ENCODE data around the gene EPC2. TPM values are rescaled to one million over a fixed set of nuclear protein-coding genes. Genes with fewer than 3 reads are reported as not detected.

EPC2 gene
- total RNA-seq, 1 experiment from 2014 or later: 30.2 TPM

- in situ Hi-C loops (cut with HindIII; ENCODE audit: low pct_unique_long_range_greater_than_20kb, low sequenced_read_pairs): no loop called here
These were observed 120.3 kb downstream of the EPC2 start for GRCh38 chr2:148764815-148765214.

GRCh38 chr2:148770047-148770446, 125.5 kb downstream of the EPC2 start:
- Histone ChIP-seq H3K36me3 (ENCODE audit: control insufficient read depth, insufficient read depth, low read length) (peaks cover 7% of the 10 kb centered on the region), H3K9me3 (ENCODE audit: control insufficient read depth, insufficient read depth, low read depth, low read length) (no peaks in the 10 kb centered on the region), H3K4me3 (ENCODE audit: low read depth in 2 of 2, low read length in 2 of 2) (no peak overlapping the region), H3K27ac (ENCODE audit: low read length) (no peak overlapping the region), H3K27me3 (ENCODE audit: control insufficient read depth, insufficient read depth, low read length) (no peaks in the 10 kb centered on the region), H3K4me1 (ENCODE audit: control insufficient read depth, insufficient read depth, low read length) (no peaks in the 10 kb centered on the region)
- BruUV-seq (replicated peaks): no TSS peak
- in situ Hi-C loops (cut with HindIII; ENCODE audit: low pct_unique_long_range_greater_than_20kb, low sequenced_read_pairs) (no loop called here), intact Hi-C loops (cut with micrococcal nuclease; ENCODE audit: unreplicated experiment) (no loop called here)
- CTCF ChIA-PET: no interaction called here
- POLR2A ChIA-PET: no interaction called here
- TF ChIP-seq SIN3A (IDR thresholded peaks at IDR 0.05; ENCODE audit: borderline replicate concordance, insufficient read depth, low read depth, low read length) (no peak), TCF7L2 (IDR thresholded peaks at IDR 0.05; ENCODE audit: low read depth, low read length) (no peak), POLR2AphosphoS5 (IDR thresholded peaks at IDR 0.05; ENCODE audit: low read depth, low read length) (no peak)
- TF ChIP-seq, protein P1, sequence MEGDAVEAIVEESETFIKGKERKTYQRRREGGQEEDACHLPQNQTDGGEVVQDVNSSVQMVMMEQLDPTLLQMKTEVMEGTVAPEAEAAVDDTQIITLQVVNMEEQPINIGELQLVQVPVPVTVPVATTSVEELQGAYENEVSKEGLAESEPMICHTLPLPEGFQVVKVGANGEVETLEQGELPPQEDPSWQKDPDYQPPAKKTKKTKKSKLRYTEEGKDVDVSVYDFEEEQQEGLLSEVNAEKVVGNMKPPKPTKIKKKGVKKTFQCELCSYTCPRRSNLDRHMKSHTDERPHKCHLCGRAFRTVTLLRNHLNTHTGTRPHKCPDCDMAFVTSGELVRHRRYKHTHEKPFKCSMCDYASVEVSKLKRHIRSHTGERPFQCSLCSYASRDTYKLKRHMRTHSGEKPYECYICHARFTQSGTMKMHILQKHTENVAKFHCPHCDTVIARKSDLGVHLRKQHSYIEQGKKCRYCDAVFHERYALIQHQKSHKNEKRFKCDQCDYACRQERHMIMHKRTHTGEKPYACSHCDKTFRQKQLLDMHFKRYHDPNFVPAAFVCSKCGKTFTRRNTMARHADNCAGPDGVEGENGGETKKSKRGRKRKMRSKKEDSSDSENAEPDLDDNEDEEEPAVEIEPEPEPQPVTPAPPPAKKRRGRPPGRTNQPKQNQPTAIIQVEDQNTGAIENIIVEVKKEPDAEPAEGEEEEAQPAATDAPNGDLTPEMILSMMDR (IDR thresholded peaks at IDR 0.05): no peak
- TF ChIP-seq, protein P2, sequence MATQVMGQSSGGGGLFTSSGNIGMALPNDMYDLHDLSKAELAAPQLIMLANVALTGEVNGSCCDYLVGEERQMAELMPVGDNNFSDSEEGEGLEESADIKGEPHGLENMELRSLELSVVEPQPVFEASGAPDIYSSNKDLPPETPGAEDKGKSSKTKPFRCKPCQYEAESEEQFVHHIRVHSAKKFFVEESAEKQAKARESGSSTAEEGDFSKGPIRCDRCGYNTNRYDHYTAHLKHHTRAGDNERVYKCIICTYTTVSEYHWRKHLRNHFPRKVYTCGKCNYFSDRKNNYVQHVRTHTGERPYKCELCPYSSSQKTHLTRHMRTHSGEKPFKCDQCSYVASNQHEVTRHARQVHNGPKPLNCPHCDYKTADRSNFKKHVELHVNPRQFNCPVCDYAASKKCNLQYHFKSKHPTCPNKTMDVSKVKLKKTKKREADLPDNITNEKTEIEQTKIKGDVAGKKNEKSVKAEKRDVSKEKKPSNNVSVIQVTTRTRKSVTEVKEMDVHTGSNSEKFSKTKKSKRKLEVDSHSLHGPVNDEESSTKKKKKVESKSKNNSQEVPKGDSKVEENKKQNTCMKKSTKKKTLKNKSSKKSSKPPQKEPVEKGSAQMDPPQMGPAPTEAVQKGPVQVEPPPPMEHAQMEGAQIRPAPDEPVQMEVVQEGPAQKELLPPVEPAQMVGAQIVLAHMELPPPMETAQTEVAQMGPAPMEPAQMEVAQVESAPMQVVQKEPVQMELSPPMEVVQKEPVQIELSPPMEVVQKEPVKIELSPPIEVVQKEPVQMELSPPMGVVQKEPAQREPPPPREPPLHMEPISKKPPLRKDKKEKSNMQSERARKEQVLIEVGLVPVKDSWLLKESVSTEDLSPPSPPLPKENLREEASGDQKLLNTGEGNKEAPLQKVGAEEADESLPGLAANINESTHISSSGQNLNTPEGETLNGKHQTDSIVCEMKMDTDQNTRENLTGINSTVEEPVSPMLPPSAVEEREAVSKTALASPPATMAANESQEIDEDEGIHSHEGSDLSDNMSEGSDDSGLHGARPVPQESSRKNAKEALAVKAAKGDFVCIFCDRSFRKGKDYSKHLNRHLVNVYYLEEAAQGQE (IDR thresholded peaks at IDR 0.05; ENCODE audit: insufficient read depth in 1 of 2, low read depth in 2 of 2, low read length in 1 of 2): no peak
- DNase-seq (ENCODE audit: low read depth, low spot score) (no peak), ATAC-seq (no peak)

More at GRCh38 chr2:148764815-148765214, 120.3 kb downstream of the EPC2 start:
- Histone ChIP-seq H3K9me3 (ENCODE audit: control insufficient read depth, insufficient read depth, low read depth, low read length) (no peaks in the 10 kb centered on the region), H3K4me3 (ENCODE audit: low read depth in 2 of 2, low read length in 2 of 2) (no peak overlapping the region), H3K27me3 (ENCODE audit: control insufficient read depth, insufficient read depth, low read length) (no peaks in the 10 kb centered on the region), H3K36me3 (ENCODE audit: control insufficient read depth, insufficient read depth, low read length) (peaks cover 4% of the 10 kb centered on the region), H3K27ac (ENCODE audit: low read length) (no peak overlapping the region), H3K4me1 (ENCODE audit: control insufficient read depth, insufficient read depth, low read length) (no peaks in the 10 kb centered on the region)
- CTCF ChIA-PET: no interaction called here
- no TSS peak for BruUV-seq (replicated peaks)
- DNase-seq (ENCODE audit: low read depth, low spot score) (no peak), ATAC-seq (no peak)
- TF ChIP-seq TCF7L2 (IDR thresholded peaks at IDR 0.05; ENCODE audit: low read depth, low read length): no peak
- TF ChIP-seq, protein P1 (IDR thresholded peaks at IDR 0.05): no peak
- TF ChIP-seq, protein P2 (IDR thresholded peaks at IDR 0.05; ENCODE audit: insufficient read depth in 1 of 2, low read depth in 2 of 2, low read length in 1 of 2): no peak
- no peak for TF ChIP-seq SIN3A (IDR thresholded peaks at IDR 0.05; ENCODE audit: borderline replicate concordance, insufficient read depth, low read depth, low read length)
- no peak for TF ChIP-seq POLR2AphosphoS5 (IDR thresholded peaks at IDR 0.05; ENCODE audit: low read depth, low read length)
- intact Hi-C loops (cut with micrococcal nuclease; ENCODE audit: unreplicated experiment): no loop called here
- POLR2A ChIA-PET: no interaction called here
